CD14-positive monocyte (primary cell): ENCODE results near the gene MILR1. TPM values are rescaled to one million over a fixed set of nuclear protein-coding genes. Genes with fewer than 3 reads are reported as not detected.

Experiments used
- DNase-seq, 3 donors: peaks; one replicate each; pipeline ENCODE4 v3.0.0-alpha.2; 2011 to 2022
- H2AFZ ChIP-seq: 2 replicates; pipeline ENCODE4 v1.6.0; 2012; ENCODE audit warnings: mild to moderate bottlenecking, low read depth, low read length, inconsistent platforms; ENCODE audit not compliant: insufficient read depth, poor library complexity, severe bottlenecking
- H3K27ac ChIP-seq, 2 donors: 1 replicate in 1 of 2; 2 replicates in 1 of 2; pipeline ENCODE4 v1.5.1; 2012 to 2013; ENCODE audit warnings: low read length in 2 of 2, control low read depth in 1 of 2, inconsistent platforms in 1 of 2, low read depth in 1 of 2, mild to moderate bottlenecking in 1 of 2
- H3K27me3 ChIP-seq, 2 donors: one replicate each; pipeline versions ENCODE4 v1.6.0 to v1.6.1; 2011 to 2013; ENCODE audit warnings: low read length in 2 of 2; ENCODE audit not compliant: control insufficient read depth in 2 of 2, insufficient read depth in 2 of 2
- H3K36me3 ChIP-seq, 2 donors: replicated peaks in 1 of 2; 1 replicate in 1 of 2; 2 replicates in 1 of 2; pipeline versions ENCODE4 v1.5.1 to v1.6.1; 2012 to 2013; ENCODE audit warnings: low read length in 2 of 2, control low read depth in 1 of 2, inconsistent platforms in 1 of 2, mild to moderate bottlenecking in 1 of 2; ENCODE audit not compliant: insufficient read depth in 2 of 2, control insufficient read depth in 1 of 2
- H3K4me1 ChIP-seq, 2 donors: 1 replicate in 1 of 2; 2 replicates in 1 of 2; pipeline versions ENCODE4 v1.5.1 to v1.6.1; 2012 to 2013; ENCODE audit warnings: low read length in 2 of 2, control low read depth in 1 of 2, inconsistent platforms in 1 of 2, mild to moderate bottlenecking in 1 of 2, moderate library complexity in 1 of 2; ENCODE audit not compliant: insufficient read depth in 2 of 2, control insufficient read depth in 1 of 2
- H3K4me2 ChIP-seq: replicated peaks from 2 replicates; pipeline ENCODE3; 2012; ENCODE audit warnings: low read length, moderate library complexity, mild to moderate bottlenecking; ENCODE audit not compliant: poor library complexity, severe bottlenecking; ENCODE audit errors: extremely low read depth
- H3K4me3 ChIP-seq, 3 experiments: fragments of 200-600 bp in 1 of 3; sonication (generic) in 1 of 3; replicated peaks in 1 of 3; 1 replicate in 2 of 3; 2 replicates in 1 of 3; pipeline ENCODE4 v1.5.1; 2011 to 2013; ENCODE audit warnings: low read length in 3 of 3, mild to moderate bottlenecking in 3 of 3, control low read depth in 2 of 3, low read depth in 2 of 3, inconsistent platforms in 1 of 3, moderate library complexity in 1 of 3
- H3K79me2 ChIP-seq: 2 replicates; pipeline ENCODE4 v1.6.0; 2012; ENCODE audit warnings: mild to moderate bottlenecking, control low read depth, inconsistent platforms, low read length, moderate library complexity; ENCODE audit not compliant: insufficient read depth
- H3K9ac ChIP-seq: 2 replicates; pipeline ENCODE4 v1.6.0; 2017; ENCODE audit warnings: low read length, mild to moderate bottlenecking; ENCODE audit not compliant: insufficient read depth, poor library complexity, severe bottlenecking
- H3K9me3 ChIP-seq, 2 donors: replicated peaks in 1 of 2; 1 replicate in 1 of 2; 2 replicates in 1 of 2; pipeline versions ENCODE4 v1.5.1 to v1.6.1; 2012 to 2013; ENCODE audit warnings: low read length in 2 of 2, control low read depth in 1 of 2; ENCODE audit not compliant: control insufficient read depth in 1 of 2, insufficient read depth in 1 of 2
- H4K20me1 ChIP-seq: 2 replicates; pipeline ENCODE4 v1.6.0; 2012; ENCODE audit warnings: mild to moderate bottlenecking, low read length, control low read depth, moderate library complexity; ENCODE audit not compliant: insufficient read depth
- H3K27ac Mint-ChIP-seq, 7 donors: one replicate each; pipeline ENCODE4 v1.8.0; 2020; ENCODE audit warnings: mild to moderate bottlenecking in 7 of 7, mixed read lengths in 7 of 7, moderate library complexity in 6 of 7, inconsistent platforms in 2 of 7
- H3K27me3 Mint-ChIP-seq, 3 donors: one replicate each; pipeline ENCODE4 v1.8.0; 2021 to 2022; ENCODE audit warnings: low read depth in 3 of 3, mild to moderate bottlenecking in 3 of 3, mixed read lengths in 3 of 3, moderate library complexity in 3 of 3, inconsistent platforms in 1 of 3
- H3K36me3 Mint-ChIP-seq, 2 donors: one replicate each; pipeline ENCODE4 v1.8.0; 2020; ENCODE audit warnings: mixed read lengths in 2 of 2, inconsistent platforms in 1 of 2, mild to moderate bottlenecking in 1 of 2
- H3K4me1 Mint-ChIP-seq: one replicate; pipeline ENCODE4 v1.8.0; 2020; ENCODE audit warnings: mild to moderate bottlenecking, mixed read lengths
- H3K4me3 Mint-ChIP-seq, 2 donors: one replicate each; pipeline ENCODE4 v1.8.0; 2020; ENCODE audit warnings: mild to moderate bottlenecking in 2 of 2, mixed read lengths in 2 of 2, moderate library complexity in 1 of 2
- H3K9me3 Mint-ChIP-seq, 7 donors: one replicate each; pipeline ENCODE4 v1.8.0; 2020 to 2022; ENCODE audit warnings: mixed read lengths in 7 of 7, mild to moderate bottlenecking in 6 of 7, moderate library complexity in 6 of 7, inconsistent platforms in 2 of 7
- WGBS: methylation state at CpG from one replicate; pipeline ENCODE4 v1.1.5; 2013; ENCODE audit warnings: missing lambda C conversion rate; ENCODE audit not compliant: insufficient coverage; 5-methylcytosine and 5-hydroxymethylcytosine counted together
- intact Hi-C, 2 donors: fragments of 100-400 bp; cut with micrococcal nuclease; formaldehyde crosslinking; loops; one replicate each; pipeline versions ENCODE4 v1.15.0 to v1.15.1; 2023
- polyA plus RNA-seq, 3 donors: library from polyadenylated mRNA; depleted of rRNA in 1 of 3; unstranded in 2 of 3; stranded (reverse) in 1 of 3; fragments of 300-500 nt in 2 of 3; fragments of >200 nt in 1 of 3; fragmentation: Illumina TruSeq in 2 of 3; gene quantifications; 1 replicate in 2 of 3; 2 replicates in 1 of 3; pipeline ENCODE4 v1.2.3, GENCODE V29; 2012 to 2021
- TF ChIP-seq, protein P1 (sequence below): fragments of 200-600 bp; IDR thresholded peaks from one replicate; pipeline ENCODE4 v1.8.0; 2022; ENCODE audit warnings: antibody characterized with exemption, mild to moderate bottlenecking

MILR1 gene
- polyA plus RNA-seq, 3 donors = 72.0 to 95.2 (median 81.7) TPM

- Histone ChIP-seq H3K4me3 (no peak overlapping the region), H3K4me1 (peaks cover 14 to 25% of the 10 kb centered on the region in 2 donors), H3K36me3 (peaks cover 36 to 57% of the 10 kb centered on the region in 2 donors), H3K9me3 (no peaks in the 10 kb centered on the region), H3K4me2 (no peak overlapping the region), H3K27ac (no peak overlapping the region), H3K9ac (no peak overlapping the region), H4K20me1 (peaks cover 31% of the 10 kb centered on the region), H2AFZ (no peak overlapping the region), H3K27me3 (no peaks in the 10 kb centered on the region), H3K79me2 (peaks cover 55% of the 10 kb centered on the region)
- H3K36me3 Mint-ChIP-seq = peaks cover 46 to 47% of the 10 kb centered on the region in 2 donors
- H3K4me3 Mint-ChIP-seq = no peak overlapping the region
- intact Hi-C loops = no loop called here
- WGBS = 100% methylated on average over 4 of the region's 6 CpGs
- DNase-seq = no peak
- H3K4me1 Mint-ChIP-seq = peaks cover 16% of the 10 kb centered on the region
- peak overlapping the region in 1 of 7 donors; percentile 80 for H3K27ac Mint-ChIP-seq
- TF ChIP-seq, protein P1, sequence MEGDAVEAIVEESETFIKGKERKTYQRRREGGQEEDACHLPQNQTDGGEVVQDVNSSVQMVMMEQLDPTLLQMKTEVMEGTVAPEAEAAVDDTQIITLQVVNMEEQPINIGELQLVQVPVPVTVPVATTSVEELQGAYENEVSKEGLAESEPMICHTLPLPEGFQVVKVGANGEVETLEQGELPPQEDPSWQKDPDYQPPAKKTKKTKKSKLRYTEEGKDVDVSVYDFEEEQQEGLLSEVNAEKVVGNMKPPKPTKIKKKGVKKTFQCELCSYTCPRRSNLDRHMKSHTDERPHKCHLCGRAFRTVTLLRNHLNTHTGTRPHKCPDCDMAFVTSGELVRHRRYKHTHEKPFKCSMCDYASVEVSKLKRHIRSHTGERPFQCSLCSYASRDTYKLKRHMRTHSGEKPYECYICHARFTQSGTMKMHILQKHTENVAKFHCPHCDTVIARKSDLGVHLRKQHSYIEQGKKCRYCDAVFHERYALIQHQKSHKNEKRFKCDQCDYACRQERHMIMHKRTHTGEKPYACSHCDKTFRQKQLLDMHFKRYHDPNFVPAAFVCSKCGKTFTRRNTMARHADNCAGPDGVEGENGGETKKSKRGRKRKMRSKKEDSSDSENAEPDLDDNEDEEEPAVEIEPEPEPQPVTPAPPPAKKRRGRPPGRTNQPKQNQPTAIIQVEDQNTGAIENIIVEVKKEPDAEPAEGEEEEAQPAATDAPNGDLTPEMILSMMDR = no peak
- peaks cover 0 to 5% (median 2%) of the 10 kb centered on the region in 7 donors for H3K9me3 Mint-ChIP-seq
- H3K27me3 Mint-ChIP-seq = no peaks in the 10 kb centered on the region
Measured at GRCh38 chr17:64509179-64509578, 60.3 kb downstream of the MILR1 start.

DNA sequence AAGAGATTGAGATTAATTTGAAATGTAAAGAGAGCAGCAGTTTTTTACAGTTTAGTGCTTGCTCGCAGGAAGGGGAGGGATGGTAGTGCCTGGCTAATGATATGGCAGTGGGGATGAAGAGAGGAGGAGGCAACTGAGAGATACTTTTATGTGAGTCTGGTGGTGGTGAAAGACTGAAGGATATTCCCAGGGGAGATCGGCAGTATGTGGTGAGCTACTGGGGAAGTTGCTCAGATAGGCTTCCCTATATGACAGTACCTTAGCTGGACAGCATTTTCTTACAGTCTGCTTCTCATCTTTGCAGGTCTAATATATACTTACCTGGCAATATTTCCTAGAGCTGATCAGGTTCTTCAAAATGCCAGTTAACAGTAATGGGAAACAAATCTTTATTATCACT is 66.5 kb downstream of the MILR1 start:
- Histone ChIP-seq H3K4me1 (no peaks in the 10 kb centered on the region), H3K9ac (no peak overlapping the region), H3K36me3 (peaks cover 69 to 100% of the 10 kb centered on the region in 2 donors), H3K27ac (no peak overlapping the region), H2AFZ (no peak overlapping the region), H4K20me1 (peaks cover 6% of the 10 kb centered on the region), H3K4me3 (no peak overlapping the region), H3K79me2 (peaks cover 3% of the 10 kb centered on the region), H3K27me3 (no peaks in the 10 kb centered on the region), H3K9me3 (no peaks in the 10 kb centered on the region), H3K4me2 (no peak overlapping the region)
- Mint-ChIP-seq H3K9me3 (no peaks in the 10 kb centered on the region), H3K4me1 (peaks cover 8% of the 10 kb centered on the region), H3K4me3 (no peak overlapping the region), H3K27me3 (no peaks in the 10 kb centered on the region), H3K27ac (peak overlapping the region in 1 of 7 donors; percentile 34), H3K36me3 (peaks cover 71 to 82% of the 10 kb centered on the region in 2 donors)
- no peak for DNase-seq
- TF ChIP-seq, protein P1 = no peak
- intact Hi-C loops = no loop called here
- 100% methylated on average over 1 of the region's 2 CpGs for WGBS
